Esophagus squamous epithelium (tissue), 5 donors: ENCODE results near the gene ANKZF1. TPM values are rescaled to one million over a fixed set of nuclear protein-coding genes. Genes with fewer than 3 reads are reported as not detected.
"Not testable (repeated sequence)": the region's sequence is repeated elsewhere in the genome, so short reads cannot be mapped to it uniquely, and the experiment has no call there.

Experiments used
- DNase-seq: peaks from one replicate; lab custom pipeline; 2025; lab: John Stamatoyannopoulos, UW
- H3K27ac ChIP-seq, 4 donors: fragments of 200-600 bp; sonication (generic); one replicate each; pipeline ENCODE4 v1.5.1; 2016 to 2019; ENCODE audit warnings: mild to moderate bottlenecking in 1 of 4
- H3K27me3 ChIP-seq, 4 donors: fragments of 200-600 bp; sonication (generic); 1 replicate in 3 of 4; 2 replicates in 1 of 4; pipeline versions ENCODE4 v1.5.1 to v1.6.0; 2017 to 2021; ENCODE audit warnings: antibody characterized with exemption in 1 of 4
- H3K36me3 ChIP-seq, 3 donors: fragments of 200-600 bp; sonication (generic); one replicate each; pipeline ENCODE4 v1.5.1; 2016 to 2019
- H3K4me1 ChIP-seq, 3 donors: fragments of 200-600 bp; sonication (generic); one replicate each; pipeline ENCODE4 v1.5.1; 2017 to 2019
- H3K4me3 ChIP-seq, 4 donors: fragments of 200-600 bp; sonication (generic); 1 replicate in 3 of 4; 2 replicates in 1 of 4; pipeline ENCODE4 v1.5.1; 2016 to 2019; ENCODE audit warnings: mild to moderate bottlenecking in 2 of 4, moderate library complexity in 1 of 4
- H3K9me3 ChIP-seq, 3 donors: fragments of 200-600 bp; sonication (generic); one replicate each; pipeline ENCODE4 v1.5.1; 2016 to 2019
- POLR2A ChIP-seq, 4 donors: fragments of 450-650 bp; IDR thresholded peaks; one replicate each; pipeline ENCODE4 v1.6.1; 2017; ENCODE audit warnings: antibody characterized with exemption in 4 of 4, mild to moderate bottlenecking in 4 of 4, moderate library complexity in 3 of 4
- whole genome bisulfite sequencing, 2 donors: methylation state at CpG; one replicate each; pipeline ENCODE4 v1.1.5; 2018; 5-methylcytosine and 5-hydroxymethylcytosine counted together
- intact Hi-C: fragments of 100-400 bp; cut with DNase I; formaldehyde crosslinking; loops from one replicate; pipeline ENCODE4 v1.15.0; 2022
- total RNA-seq, 4 donors: library from RNA; depleted of rRNA; stranded (reverse); fragments of >200 nt; gene quantifications; one replicate each; pipeline ENCODE4 v1.1.0, GENCODE V29; 2016
- TF ChIP-seq, protein P1 (sequence below), 6 experiments: fragments of 450-650 bp in 4 of 6; fragments of 200-600 bp in 2 of 6; sonication (generic) in 2 of 6; IDR thresholded peaks; one replicate each; pipeline ENCODE4 v1.5.1; 2016 to 2019; ENCODE audit warnings: antibody characterized with exemption in 6 of 6, mild to moderate bottlenecking in 4 of 6, moderate library complexity in 4 of 6
- donor health status: DM: yes; HTN: yes; CAD: no.

ANKZF1 gene
- total RNA-seq, 4 donors from 2014 or later = 10.2 to 54.9 (median 27.6) TPM

DNA sequence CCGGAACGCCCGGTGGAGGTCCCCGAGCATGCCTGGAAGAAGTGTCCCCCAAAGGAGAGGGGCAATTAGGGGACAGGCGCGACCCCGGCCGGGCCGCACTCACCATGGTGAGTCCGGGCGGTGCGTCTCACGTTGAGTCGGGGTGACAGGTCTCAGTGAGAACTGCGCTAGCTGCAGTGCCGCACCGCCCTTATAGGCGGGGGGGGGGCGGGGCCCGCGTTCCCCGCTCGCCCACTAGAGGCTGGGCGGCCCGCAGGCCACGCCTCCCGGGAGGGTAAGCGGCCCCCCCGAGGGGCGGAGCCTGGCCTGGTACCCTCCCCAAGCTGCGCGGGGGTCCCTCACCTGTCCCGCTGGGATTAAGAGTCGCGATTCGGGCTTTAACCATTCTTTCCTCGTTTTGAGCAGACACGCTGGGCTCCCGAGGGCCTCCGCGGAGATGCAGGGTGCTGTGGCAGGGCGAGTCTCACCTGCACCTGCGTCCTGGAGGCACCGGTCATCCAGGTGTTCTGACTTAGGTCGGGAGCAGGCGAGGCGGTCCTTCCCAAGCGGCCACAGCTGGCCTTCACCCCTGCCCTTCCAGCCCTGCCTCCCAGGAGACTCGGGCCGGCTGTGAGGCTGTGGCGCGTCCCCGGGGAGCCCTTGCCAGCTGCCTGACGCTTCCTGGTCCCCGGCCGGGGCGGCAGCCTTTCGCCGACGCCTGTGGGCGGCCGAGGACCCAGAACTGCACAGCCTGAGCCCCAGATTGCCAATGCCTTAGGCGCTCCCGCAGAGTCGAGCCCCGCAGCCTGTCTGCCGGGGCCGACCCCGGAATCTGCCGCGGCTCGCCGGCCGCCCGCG is 24.4 kb downstream of the ANKZF1 start, which contains the start of gene TUBA4A:
TUBA4A (minus strand) TSS at position 166 of the 837 bp plus-strand sequence; CDS start at position 106, 60 bp downstream.
- Histone ChIP-seq H3K36me3 (peaks cover 6 to 18% (median 8%) of the 10 kb centered on the region in 3 donors), H3K27ac (peak within 1 kb of the TSS; percentile 93 to 96 (median 95)), H3K4me1 (peaks cover 41 to 70% (median 50%) of the 10 kb centered on the region in 3 donors), H3K27me3 (peaks cover 0 to 7% (median 0%) of the 10 kb centered on the region in 4 donors), H3K4me3 (peak within 1 kb of the TSS; percentile 65 to 83 (median 74)), H3K9me3 (no peaks in the 10 kb centered on the region)
- 0% methylated on average over 3 to 4 of the region's 76 CpGs for WGBS, 2 donors
- TF ChIP-seq POLR2A (IDR thresholded peaks at IDR 0.05) = peak in 3 of 4 donors; percentile 78 to 99 (median 98)
- TF ChIP-seq, protein P1, sequence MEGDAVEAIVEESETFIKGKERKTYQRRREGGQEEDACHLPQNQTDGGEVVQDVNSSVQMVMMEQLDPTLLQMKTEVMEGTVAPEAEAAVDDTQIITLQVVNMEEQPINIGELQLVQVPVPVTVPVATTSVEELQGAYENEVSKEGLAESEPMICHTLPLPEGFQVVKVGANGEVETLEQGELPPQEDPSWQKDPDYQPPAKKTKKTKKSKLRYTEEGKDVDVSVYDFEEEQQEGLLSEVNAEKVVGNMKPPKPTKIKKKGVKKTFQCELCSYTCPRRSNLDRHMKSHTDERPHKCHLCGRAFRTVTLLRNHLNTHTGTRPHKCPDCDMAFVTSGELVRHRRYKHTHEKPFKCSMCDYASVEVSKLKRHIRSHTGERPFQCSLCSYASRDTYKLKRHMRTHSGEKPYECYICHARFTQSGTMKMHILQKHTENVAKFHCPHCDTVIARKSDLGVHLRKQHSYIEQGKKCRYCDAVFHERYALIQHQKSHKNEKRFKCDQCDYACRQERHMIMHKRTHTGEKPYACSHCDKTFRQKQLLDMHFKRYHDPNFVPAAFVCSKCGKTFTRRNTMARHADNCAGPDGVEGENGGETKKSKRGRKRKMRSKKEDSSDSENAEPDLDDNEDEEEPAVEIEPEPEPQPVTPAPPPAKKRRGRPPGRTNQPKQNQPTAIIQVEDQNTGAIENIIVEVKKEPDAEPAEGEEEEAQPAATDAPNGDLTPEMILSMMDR (IDR thresholded peaks at IDR 0.05) = peak in 4 of 6 experiments; percentile 17 to 43 (median 28)
- intact Hi-C loops = no loop called here
- DNase-seq = peak; percentile 48

DNA sequence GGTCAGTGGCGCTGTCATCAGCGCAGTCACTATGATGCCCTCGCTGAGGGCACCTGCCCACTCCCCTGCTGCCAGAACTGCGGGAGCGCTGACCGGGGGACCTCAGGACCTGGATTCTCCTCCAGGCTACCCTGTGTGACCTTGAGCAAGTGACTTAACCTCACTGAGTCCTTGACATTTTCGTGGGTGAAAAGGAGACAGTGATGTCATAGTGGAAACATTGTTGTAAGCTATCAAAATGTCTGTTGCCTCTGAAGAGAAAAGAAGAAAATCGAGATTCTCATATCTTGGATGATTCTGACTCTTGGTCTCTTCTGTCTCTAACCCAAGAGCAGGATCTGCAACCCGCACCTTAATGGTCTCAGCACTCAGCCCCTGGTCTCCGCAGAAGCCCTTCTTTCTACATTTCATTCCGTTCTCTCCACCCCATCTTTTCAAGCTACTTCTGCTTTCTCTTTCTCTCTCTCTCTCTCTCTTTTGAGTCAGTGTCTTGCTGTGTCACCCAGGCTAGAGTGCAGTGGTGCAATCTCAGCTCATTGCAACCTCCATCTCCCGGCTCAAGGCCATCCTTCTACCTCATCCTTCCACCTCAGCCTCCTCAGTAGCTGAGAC is 25.1 kb downstream of the ANKZF1 start:
- no peaks in the 10 kb centered on the region for H3K9me3 ChIP-seq
- peaks cover 34 to 62% (median 42%) of the 10 kb centered on the region in 3 donors for H3K4me1 ChIP-seq
- intact Hi-C loops = no loop called here
- WGBS, 2 donors = 30 to 41% methylated on average over 6 to 8 of the region's 12 CpGs
- H3K36me3 ChIP-seq = peaks cover 6 to 18% (median 8%) of the 10 kb centered on the region in 3 donors
- no peak for DNase-seq
- H3K4me3 ChIP-seq = peak overlapping the region; percentile 65 to 83 (median 74)
- H3K27ac ChIP-seq = peak overlapping the region; percentile 93 to 96 (median 95)
- H3K27me3 ChIP-seq = peaks cover 0 to 7% (median 0%) of the 10 kb centered on the region in 4 donors
- no peak for TF ChIP-seq POLR2A (IDR thresholded peaks at IDR 0.05)
- TF ChIP-seq, protein P1 (IDR thresholded peaks at IDR 0.05) = no peak

DNA sequence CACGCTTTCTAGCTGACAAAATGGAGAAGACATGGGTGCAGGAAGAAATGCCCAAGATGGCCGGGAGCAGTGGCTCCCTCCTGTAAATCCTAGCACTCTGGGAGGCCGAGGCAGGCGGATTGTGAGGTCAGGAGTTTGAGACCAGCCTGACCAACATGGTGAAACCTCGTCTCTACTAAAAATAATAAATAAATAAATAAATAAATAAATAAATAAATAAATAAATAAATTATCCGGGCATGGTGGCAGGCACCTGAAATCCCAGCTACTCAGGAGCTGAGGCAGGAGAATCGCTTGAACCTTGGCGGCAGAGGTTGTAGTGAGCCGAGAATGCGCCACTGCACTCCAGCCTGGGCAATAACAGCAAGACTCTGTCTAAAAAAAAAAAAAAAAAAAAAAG is 29.3 kb downstream of the ANKZF1 start:
- H3K36me3 ChIP-seq, H3K4me3 ChIP-seq, H3K9me3 ChIP-seq, intact Hi-C loops, DNase-seq, H3K27ac ChIP-seq: not testable (repeated sequence)
- peaks cover 8 to 20% (median 13%) of the 10 kb centered on the region in 3 donors for H3K4me1 ChIP-seq
- peaks cover 0 to 22% (median 0%) of the 10 kb centered on the region in 4 donors for H3K27me3 ChIP-seq
- 82 to 87% methylated on average over 10 of the region's 10 CpGs for WGBS, 2 donors

DNA sequence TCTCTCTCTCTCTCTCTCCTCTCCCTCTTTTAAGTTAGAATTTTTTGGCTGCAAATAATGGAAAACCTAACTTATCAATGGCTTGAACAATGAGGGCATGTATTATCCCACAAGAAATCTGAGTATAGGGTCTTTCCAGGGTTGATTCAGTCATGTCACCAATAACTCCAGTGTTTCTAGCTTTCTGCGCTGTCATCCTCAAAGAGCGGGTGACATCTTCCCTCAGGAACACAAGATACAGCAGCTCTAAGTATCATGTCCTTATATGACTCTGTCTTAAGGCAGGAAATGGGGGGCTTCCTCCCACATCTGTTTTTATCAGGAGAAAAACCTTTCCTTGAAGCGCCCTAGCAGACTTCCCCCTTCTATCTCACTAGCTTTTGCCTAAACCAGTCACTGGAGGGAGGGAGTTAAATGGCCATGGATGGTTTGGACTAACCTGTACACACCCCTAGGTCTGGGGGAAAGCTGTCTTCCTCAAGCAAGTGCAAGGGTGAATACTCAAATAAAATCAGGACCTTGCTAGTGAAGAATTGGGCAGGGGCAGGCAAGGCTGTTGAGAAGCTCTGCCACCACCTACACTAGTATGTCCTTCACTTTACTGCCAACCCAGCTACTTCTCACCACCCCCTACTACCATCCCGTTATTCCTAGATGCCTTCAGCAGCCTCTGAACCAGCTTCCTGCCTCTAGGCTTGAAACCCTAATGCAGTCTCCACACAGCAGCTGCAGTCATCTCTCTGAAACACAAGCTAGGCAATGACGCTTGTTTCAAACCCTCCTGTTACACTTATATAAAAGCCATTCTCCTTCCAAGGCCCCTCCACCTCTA is 31.6 kb downstream of the ANKZF1 start:
- H3K27me3 ChIP-seq = peaks cover 0 to 22% (median 0%) of the 10 kb centered on the region in 4 donors
- 63 to 71% methylated on average over 5 of the region's 5 CpGs for WGBS, 2 donors
- no peaks in the 10 kb centered on the region for H3K36me3 ChIP-seq
- H3K27ac ChIP-seq = no peak overlapping the region
- no peaks in the 10 kb centered on the region for H3K4me1 ChIP-seq
- no peak for DNase-seq
- intact Hi-C loops = no loop called here
- TF ChIP-seq POLR2A (IDR thresholded peaks at IDR 0.05) = no peak
- TF ChIP-seq, protein P1 (IDR thresholded peaks at IDR 0.05) = no peak
- H3K9me3 ChIP-seq = no peaks in the 10 kb centered on the region
- H3K4me3 ChIP-seq = no peak overlapping the region

DNA sequence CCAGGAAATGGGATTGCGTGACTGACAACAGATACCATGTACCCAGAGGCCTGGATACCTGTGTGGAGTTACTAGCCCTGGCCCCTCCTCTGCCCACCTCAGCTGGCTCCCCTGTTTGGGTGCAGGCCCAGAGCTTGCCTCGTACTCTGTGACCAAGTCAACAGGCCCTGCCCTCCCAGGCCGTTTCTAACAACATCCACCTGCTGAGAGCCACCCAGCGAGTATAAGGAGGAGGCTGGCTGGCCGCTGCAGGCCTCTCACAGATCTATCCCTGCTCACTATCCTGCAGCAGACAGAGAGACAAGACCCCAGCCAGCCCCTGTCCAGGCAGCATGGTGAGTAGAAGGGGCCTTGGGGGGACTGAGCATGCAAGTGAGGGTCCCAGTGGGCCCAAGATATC is 36.6 kb downstream of the ANKZF1 start:
- Histone ChIP-seq H3K9me3 (no peaks in the 10 kb centered on the region), H3K27ac (no peak overlapping the region), H3K27me3 (peaks cover 0 to 7% (median 0%) of the 10 kb centered on the region in 4 donors), H3K36me3 (no peaks in the 10 kb centered on the region), H3K4me3 (no peak overlapping the region), H3K4me1 (peaks cover 0 to 7% (median 0%) of the 10 kb centered on the region in 3 donors)
- DNase-seq = no peak
- WGBS, 2 donors = 89% methylated on average over 3 of the region's 5 CpGs; no CpG with 5 or more reads in 1 of the 2 donors
- TF ChIP-seq, protein P1 (IDR thresholded peaks at IDR 0.05) = no peak
- TF ChIP-seq POLR2A (IDR thresholded peaks at IDR 0.05) = no peak
- intact Hi-C loops = no loop called here
